ENCODE measurements around the gene CTNNBL1.
"Not testable (repeated sequence)": the region's sequence is repeated elsewhere in the genome, so short reads cannot be mapped to it uniquely, and the experiment has no call there.

The CTNNBL1 gene

GRCh38 chr20:37699202-37699601 lies 5.4 kb downstream of the CTNNBL1 start:
- Histone ChIP-seq H3K4me2 (ENCODE audit: low read length) (no peak overlapping the region), H3K79me2 (peaks cover 81% of the 10 kb centered on the region), H2AFZ (no peak overlapping the region), H3K9me3 (ENCODE audit: control insufficient read depth, low read length) (no peaks in the 10 kb centered on the region), H3K27me3 (ENCODE audit: control insufficient read depth, insufficient read depth, low read length) (no peaks in the 10 kb centered on the region), H3K36me3 (ENCODE audit: control insufficient read depth, insufficient read depth, low read length) (no peaks in the 10 kb centered on the region), H3K4me3 (ENCODE audit: low read depth, low read length) (no peak overlapping the region), H3K4me1 (no peaks in the 10 kb centered on the region), H3K9ac (no peak overlapping the region), H3K27ac (no peak overlapping the region)
- TF ChIP-seq CTCF (IDR thresholded peaks at IDR 0.05), result no peak

- H3K4me1 ChIP-seq, result no peaks in the 10 kb centered on the region
- no peak overlapping the region for H3K4me2 ChIP-seq (ENCODE audit: low read length)
- H3K9me3 ChIP-seq (ENCODE audit: control insufficient read depth, low read length), result no peaks in the 10 kb centered on the region
- TF ChIP-seq CTCF (IDR thresholded peaks at IDR 0.05), result no peak
- no peak overlapping the region for H3K27ac ChIP-seq
- no peak overlapping the region for H3K9ac ChIP-seq
- H3K27me3 ChIP-seq (ENCODE audit: control insufficient read depth, insufficient read depth, low read length), result no peaks in the 10 kb centered on the region
- H3K79me2 ChIP-seq, result peaks cover 82% of the 10 kb centered on the region
- H3K36me3 ChIP-seq (ENCODE audit: control insufficient read depth, insufficient read depth, low read length), result no peaks in the 10 kb centered on the region
- H3K4me3 ChIP-seq (ENCODE audit: low read depth, low read length), result no peak overlapping the region
- no peak overlapping the region for H2AFZ ChIP-seq
These were observed 6.5 kb downstream of the CTNNBL1 start for GRCh38 chr20:37700301-37700700.

- H3K27ac ChIP-seq; H3K4me1 ChIP-seq; H3K9me3 ChIP-seq (ENCODE audit: control insufficient read depth, low read length); H3K4me3 ChIP-seq (ENCODE audit: low read depth, low read length); H2AFZ ChIP-seq; H3K9ac ChIP-seq; H3K4me2 ChIP-seq (ENCODE audit: low read length); H3K27me3 ChIP-seq (ENCODE audit: control insufficient read depth, insufficient read depth, low read length); H3K36me3 ChIP-seq (ENCODE audit: control insufficient read depth, insufficient read depth, low read length): not testable (repeated sequence)
- H3K79me2 ChIP-seq, result peaks cover 74% of the 10 kb centered on the region
These were observed 7.8 kb downstream of the CTNNBL1 start for GRCh38 chr20:37701676-37702075.

- H2AFZ ChIP-seq, result no peak overlapping the region
- no peak overlapping the region for H3K4me2 ChIP-seq (ENCODE audit: low read length)
- H3K36me3 ChIP-seq (ENCODE audit: control insufficient read depth, insufficient read depth, low read length), result no peaks in the 10 kb centered on the region
- no peaks in the 10 kb centered on the region for H3K9me3 ChIP-seq (ENCODE audit: control insufficient read depth, low read length)
- H3K79me2 ChIP-seq, result peaks cover 74% of the 10 kb centered on the region
- no peak overlapping the region for H3K27ac ChIP-seq
- H3K27me3 ChIP-seq (ENCODE audit: control insufficient read depth, insufficient read depth, low read length), result no peaks in the 10 kb centered on the region
- no peak overlapping the region for H3K9ac ChIP-seq
- no peaks in the 10 kb centered on the region for H3K4me1 ChIP-seq
- H3K4me3 ChIP-seq (ENCODE audit: low read depth, low read length), result no peak overlapping the region
- TF ChIP-seq CTCF (IDR thresholded peaks at IDR 0.05), result no peak
These were observed 8.7 kb downstream of the CTNNBL1 start for GRCh38 chr20:37702403-37703034.

- Histone ChIP-seq H3K27ac (no peak overlapping the region), H3K4me2 (ENCODE audit: low read length) (no peak overlapping the region), H3K36me3 (ENCODE audit: control insufficient read depth, insufficient read depth, low read length) (no peaks in the 10 kb centered on the region), H3K79me2 (peaks cover 68% of the 10 kb centered on the region), H3K9ac (no peak overlapping the region), H3K4me1 (no peaks in the 10 kb centered on the region), H3K27me3 (ENCODE audit: control insufficient read depth, insufficient read depth, low read length) (no peaks in the 10 kb centered on the region), H2AFZ (no peak overlapping the region), H3K9me3 (ENCODE audit: control insufficient read depth, low read length) (no peaks in the 10 kb centered on the region), H3K4me3 (ENCODE audit: low read depth, low read length) (no peak overlapping the region)
- TF ChIP-seq CTCF (IDR thresholded peaks at IDR 0.05), result no peak
These were observed 9.4 kb downstream of the CTNNBL1 start for GRCh38 chr20:37703035-37703845.
